Activated T-helper 17 cell treated with anti-CD3 and anti-CD28 coated beads, Interleukin-2, amount 50 U/mL, for 72 hours (primary cell): ENCODE data around the gene CIB4. TPM values are rescaled to one million over a fixed set of nuclear protein-coding genes. Genes with fewer than 3 reads are reported as not detected.

Source experiments
- ATAC-seq: fragments of 150-1000 bp; cut with Tn5 transposase; replicated peaks from 2 replicates; pipeline ENCODE4 v1.10.0; 2021; ENCODE audit warnings: mild to moderate bottlenecking, moderate library complexity
- H3K27ac Mint-ChIP-seq: one replicate; pipeline ENCODE4 v1.8.0; 2022; ENCODE audit warnings: mixed read lengths
- H3K27me3 Mint-ChIP-seq: one replicate; pipeline ENCODE4 v1.8.0; 2022; ENCODE audit warnings: mixed read lengths
- H3K36me3 Mint-ChIP-seq: one replicate; pipeline ENCODE4 v1.8.0; 2022; ENCODE audit warnings: low read depth, mild to moderate bottlenecking, mixed read lengths
- H3K4me1 Mint-ChIP-seq: one replicate; pipeline ENCODE4 v1.8.0; 2022; ENCODE audit warnings: mixed read lengths
- H3K4me3 Mint-ChIP-seq: one replicate; pipeline ENCODE4 v1.8.0; 2022; ENCODE audit warnings: mild to moderate bottlenecking, mixed read lengths
- H3K9me3 Mint-ChIP-seq: one replicate; pipeline ENCODE4 v1.8.0; 2022; ENCODE audit warnings: mixed read lengths
- total RNA-seq, 2 donors: library from RNA; stranded (reverse); gene quantifications; one replicate each; pipeline ENCODE4 v1.2.3, GENCODE V29; 2022

The CIB4 gene
- total RNA-seq, 2 donors from 2014 or later = not detected

DNA sequence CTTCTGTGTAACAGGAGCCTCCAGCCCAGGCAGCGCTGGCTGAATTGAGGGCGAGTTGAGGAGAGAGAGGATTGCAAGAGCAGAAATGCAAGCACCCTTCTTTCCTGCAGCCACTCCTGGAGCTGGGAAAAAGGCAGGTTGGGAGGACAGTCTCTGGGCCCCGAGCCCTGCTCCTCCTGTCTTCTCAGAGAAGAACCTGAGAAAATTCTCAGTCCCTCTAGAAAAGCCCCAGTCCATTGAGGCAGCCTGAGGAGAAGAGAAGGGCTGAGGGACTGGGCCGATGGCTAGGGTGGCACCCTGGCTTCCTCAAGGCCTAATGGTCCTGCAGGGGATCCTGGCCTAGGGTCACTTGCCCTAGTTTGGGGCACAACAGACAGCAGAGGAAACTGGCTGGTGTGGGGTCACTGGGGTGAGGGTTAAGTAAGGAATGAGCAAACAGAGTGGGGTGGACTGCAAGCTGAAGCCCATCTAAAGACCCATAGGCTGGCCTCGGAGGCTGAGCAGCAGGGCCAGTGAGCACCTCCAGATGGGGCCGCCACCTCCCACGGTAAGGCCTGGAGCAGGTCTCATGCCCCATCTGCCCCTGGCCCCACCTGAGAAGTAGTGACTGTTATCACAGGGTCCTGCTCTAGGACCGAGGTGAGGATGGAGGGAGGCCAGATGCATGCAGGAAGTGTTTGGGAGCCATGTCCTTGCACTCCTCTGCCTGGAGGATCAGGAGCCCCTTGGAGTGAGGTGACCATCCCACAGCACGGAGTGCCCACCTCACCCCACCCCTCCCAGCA lies 12.4 kb downstream of the CIB4 start:
- Mint-ChIP-seq H3K36me3 (no peaks in the 10 kb centered on the region), H3K9me3 (no peaks in the 10 kb centered on the region), H3K4me3 (no peak overlapping the region), H3K4me1 (no peaks in the 10 kb centered on the region), H3K27me3 (peaks cover 7% of the 10 kb centered on the region), H3K27ac (no peak overlapping the region)
- no peak for ATAC-seq

DNA sequence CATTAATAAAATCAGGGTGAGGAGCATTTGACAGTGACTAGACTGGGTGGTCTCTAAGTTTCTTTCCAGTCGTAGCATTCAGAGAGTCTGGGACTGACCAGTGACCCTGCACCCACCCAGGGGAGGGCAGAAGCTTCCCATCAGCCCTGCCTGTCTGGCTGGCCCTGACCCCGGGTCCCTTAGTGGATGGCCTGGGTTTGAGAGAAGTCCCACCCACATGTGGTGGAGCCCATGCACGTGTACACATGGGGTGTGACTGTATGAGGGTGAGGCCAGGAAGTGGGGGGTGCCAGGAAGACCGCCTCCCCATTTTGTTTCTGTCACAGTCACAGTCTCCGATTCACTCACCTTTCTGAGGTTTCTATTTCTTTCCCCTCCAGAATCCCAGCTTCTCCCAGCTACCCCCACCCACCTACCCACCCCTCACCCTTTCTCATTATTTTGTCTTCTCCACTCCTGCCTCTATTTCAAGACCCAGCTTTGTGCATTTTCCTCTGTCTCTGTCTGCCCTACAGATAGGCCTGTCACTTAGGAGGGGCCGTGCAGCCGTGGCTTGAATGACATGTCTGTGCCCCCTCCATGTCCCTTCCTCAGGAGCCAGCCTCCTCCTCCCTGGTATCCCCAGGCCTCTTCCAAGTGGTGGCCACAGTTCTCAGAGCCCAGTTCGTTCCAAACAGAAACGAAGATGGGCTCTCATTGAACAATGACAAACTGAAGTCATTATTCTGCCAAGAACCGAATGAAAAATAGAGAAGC lies 13.6 kb downstream of the CIB4 start:
- Mint-ChIP-seq H3K27ac (no peak overlapping the region), H3K27me3 (peaks cover 7% of the 10 kb centered on the region), H3K36me3 (no peaks in the 10 kb centered on the region), H3K4me1 (no peaks in the 10 kb centered on the region), H3K9me3 (no peaks in the 10 kb centered on the region), H3K4me3 (no peak overlapping the region)
- ATAC-seq = no peak

DNA sequence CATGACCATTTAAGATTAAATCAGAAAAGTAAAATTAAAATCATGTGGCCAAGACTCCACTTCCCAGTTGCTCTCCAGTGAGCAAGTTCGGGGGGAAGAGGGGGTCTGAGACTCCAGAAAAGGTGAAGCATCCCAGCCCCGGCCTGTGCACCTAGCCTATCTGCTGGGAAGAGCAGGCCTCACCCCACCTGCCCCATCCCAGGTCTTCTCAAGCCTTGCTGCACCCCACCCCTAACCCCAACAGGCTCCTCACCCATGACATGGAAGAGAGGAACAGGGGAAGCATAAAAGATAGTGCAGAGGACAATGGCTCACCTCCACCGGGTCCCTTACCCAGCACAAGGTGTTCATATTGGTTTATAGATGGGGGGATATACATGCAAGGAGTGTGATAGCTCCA lies 14.6 kb downstream of the CIB4 start:
- Mint-ChIP-seq H3K9me3 (no peaks in the 10 kb centered on the region), H3K27me3 (peaks cover 3% of the 10 kb centered on the region), H3K4me3 (no peak overlapping the region), H3K4me1 (no peaks in the 10 kb centered on the region), H3K36me3 (no peaks in the 10 kb centered on the region), H3K27ac (no peak overlapping the region)
- ATAC-seq = no peak

DNA sequence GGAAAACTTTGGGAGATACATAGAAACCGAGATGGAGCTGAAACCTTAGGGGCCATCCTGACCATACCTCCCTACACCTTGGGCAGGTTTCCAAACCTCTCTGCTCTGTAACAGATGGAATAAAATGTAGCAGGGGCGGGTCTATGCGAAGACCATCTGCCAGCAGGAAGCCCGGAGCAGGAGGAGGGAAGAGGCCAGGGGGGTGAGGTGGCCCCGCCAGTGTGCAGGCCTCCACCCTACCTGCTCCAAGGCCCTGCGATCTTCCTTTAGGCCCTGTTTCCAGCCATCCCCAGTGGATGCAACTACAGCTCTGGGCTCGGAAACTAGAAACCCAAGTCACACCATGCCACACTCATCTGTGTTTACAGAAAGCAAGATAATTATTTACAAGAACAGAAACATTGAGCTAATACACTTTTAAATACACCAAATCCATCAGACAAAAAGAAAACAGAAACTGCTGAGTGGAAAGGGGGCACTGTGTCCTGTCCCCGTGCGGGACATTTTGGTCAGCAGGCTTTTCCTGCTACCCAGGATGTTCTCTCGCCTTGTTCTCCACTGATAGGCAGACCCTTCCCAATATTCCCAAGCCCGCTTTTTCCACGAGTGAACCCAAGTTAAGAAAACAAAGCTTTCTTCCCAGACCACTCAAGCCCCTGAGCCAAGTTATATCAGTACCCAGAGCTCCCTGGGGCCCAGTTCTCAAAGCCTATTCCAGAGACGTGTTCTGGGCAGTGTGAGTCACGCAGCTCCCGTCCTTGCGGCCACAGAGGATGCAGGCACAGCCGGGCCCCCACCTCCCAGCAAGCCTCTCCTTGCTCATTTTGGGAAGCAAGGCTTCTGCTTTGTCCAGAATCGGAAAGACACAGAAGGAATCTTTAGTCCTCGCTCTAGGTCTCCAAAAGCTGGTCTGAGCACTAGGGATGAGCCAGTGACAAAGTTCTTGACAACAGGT lies 17.3 kb downstream of the CIB4 start:
- no peaks in the 10 kb centered on the region for H3K27me3 Mint-ChIP-seq
- ATAC-seq = no peak
- H3K36me3 Mint-ChIP-seq = no peaks in the 10 kb centered on the region
- no peak overlapping the region for H3K4me3 Mint-ChIP-seq
- no peak overlapping the region for H3K27ac Mint-ChIP-seq
- no peaks in the 10 kb centered on the region for H3K4me1 Mint-ChIP-seq
- no peaks in the 10 kb centered on the region for H3K9me3 Mint-ChIP-seq

DNA sequence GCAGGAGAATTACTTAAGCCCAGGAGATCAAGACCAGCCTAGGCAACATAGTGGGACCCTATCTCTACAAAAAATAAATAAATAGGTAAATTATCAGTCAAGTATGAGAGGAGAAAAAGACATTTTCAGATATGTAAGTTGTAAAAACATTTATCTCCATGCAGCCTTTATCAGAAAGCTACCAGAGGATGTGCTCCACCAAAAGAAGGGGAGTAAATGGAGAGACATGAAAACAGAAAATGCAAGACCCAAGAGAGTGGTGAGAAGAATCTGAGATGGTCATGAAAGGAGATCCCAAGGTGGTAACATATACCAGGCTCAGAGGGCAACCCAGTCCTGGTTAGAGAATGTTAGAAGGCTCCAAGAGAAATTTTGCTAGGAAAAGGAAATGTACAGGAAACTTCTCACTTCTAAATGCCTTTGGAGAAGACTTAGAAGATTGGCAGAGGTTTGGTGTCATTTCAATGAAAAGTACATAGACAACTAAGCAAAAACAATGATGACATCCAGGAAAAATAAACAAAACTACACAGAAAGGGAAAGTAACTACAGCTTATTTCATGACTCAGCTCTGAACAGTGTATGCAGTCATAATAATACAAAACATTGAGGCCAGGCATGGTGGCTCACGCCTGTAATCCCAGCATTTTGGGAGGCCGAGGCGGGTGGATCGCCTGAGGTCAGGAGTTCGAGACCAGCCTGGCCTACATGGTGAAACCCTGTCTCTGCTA lies 19.5 kb downstream of the CIB4 start:
- Mint-ChIP-seq H3K27me3 (peaks cover 11% of the 10 kb centered on the region), H3K4me1 (peaks cover 6% of the 10 kb centered on the region), H3K4me3 (no peak overlapping the region), H3K27ac (no peak overlapping the region), H3K9me3 (no peaks in the 10 kb centered on the region), H3K36me3 (no peaks in the 10 kb centered on the region)
- ATAC-seq = no peak

DNA sequence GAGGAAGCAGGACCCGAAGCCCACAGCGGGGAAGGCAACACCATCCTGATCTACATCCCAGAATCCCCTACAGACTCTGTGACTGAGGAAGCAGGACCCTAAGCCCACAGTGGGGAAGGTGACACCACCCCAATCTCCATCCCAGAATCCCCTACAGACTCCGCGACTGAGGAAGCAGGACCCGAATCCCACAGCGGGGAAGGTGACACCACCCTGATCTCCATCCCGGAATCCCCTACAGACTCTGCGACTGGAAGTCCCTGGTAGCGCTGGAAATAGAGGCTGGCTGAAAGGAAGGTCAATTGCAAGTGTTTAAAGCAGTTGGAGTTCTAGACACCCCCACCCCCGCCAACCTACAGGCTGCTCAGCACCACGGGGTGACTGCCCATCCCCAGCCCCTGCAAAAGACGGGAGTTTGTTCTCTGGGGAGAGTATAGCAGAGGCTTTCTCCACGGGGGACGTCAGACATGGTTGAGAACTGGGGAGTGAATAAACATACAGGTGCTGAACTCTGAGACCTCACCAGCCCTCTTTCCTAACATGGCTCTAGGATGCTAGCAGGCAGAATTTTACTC lies 21.0 kb downstream of the CIB4 start:
- Mint-ChIP-seq H3K4me1 (peaks cover 8% of the 10 kb centered on the region), H3K27ac (no peak overlapping the region), H3K36me3 (no peaks in the 10 kb centered on the region), H3K9me3 (no peaks in the 10 kb centered on the region), H3K4me3 (no peak overlapping the region), H3K27me3 (peaks cover 13% of the 10 kb centered on the region)
- ATAC-seq = no peak

DNA sequence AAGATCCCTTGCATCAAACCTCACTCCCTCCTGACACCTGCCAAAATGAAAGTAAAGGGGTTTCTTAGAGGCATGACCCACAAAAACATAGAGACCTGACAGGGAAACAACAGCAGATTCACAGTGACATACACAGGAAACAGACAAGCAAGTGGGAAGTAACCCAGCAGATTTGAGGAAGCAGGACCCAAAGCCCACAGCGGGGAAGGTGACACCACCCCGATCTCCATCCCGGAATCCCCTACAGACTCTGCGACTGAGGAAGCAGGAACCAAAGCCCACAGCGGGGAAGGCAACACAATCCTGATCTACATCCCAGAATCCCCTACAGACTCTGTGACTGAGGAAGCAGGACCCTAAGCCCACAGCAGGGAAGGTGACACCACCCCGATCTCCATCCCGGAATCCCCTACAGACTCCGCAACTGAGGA lies 21.6 kb downstream of the CIB4 start:
- Mint-ChIP-seq H3K9me3 (no peaks in the 10 kb centered on the region), H3K4me3 (no peak overlapping the region), H3K36me3 (no peaks in the 10 kb centered on the region), H3K27me3 (peaks cover 16% of the 10 kb centered on the region), H3K27ac (no peak overlapping the region), H3K4me1 (peaks cover 8% of the 10 kb centered on the region)
- ATAC-seq = no peak

DNA sequence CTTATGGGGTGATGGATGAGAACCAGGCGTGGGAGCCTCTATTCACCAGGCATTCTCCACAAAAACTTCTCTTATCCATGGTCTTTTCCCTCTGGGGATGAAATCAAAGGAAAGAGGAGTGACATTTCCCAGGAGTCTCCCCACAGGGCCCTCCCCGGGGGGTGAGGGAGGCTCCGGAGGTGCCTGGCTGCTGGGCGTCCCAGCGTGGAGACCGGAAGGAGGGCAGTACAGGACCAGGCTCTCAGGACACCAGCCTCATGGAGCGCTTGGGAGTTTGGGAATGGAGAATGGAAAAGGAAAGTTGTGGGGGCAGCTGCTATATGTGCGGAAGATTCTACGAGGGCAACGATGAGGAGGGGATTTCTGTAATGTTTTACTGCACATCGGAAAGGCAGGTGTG lies 22.1 kb downstream of the CIB4 start:
- H3K36me3 Mint-ChIP-seq = no peaks in the 10 kb centered on the region
- no peaks in the 10 kb centered on the region for H3K9me3 Mint-ChIP-seq
- H3K27ac Mint-ChIP-seq = no peak overlapping the region
- no peak for ATAC-seq
- no peak overlapping the region for H3K4me3 Mint-ChIP-seq
- peaks cover 16% of the 10 kb centered on the region for H3K27me3 Mint-ChIP-seq
- H3K4me1 Mint-ChIP-seq = peaks cover 8% of the 10 kb centered on the region

DNA sequence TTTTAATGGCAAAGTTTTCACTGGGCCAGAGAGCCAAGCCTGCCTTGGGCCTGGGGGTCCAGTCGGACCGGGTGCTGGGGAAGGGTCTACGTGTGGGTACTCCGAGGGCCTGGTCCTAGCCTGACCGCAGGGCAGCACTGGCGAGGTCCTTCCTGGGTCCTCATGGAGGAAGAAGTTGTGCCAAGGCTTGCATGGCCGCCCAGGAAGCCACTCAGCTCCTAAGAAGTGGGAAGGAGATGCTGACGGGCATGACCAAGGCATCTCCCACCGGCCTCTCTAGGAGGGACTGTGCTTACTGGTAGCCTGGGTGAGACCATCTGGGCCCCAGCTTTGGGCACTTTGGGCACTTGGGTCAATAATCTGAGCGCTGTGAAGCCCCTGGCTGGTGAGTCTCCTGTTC lies 22.6 kb downstream of the CIB4 start:
- no peaks in the 10 kb centered on the region for H3K9me3 Mint-ChIP-seq

DNA sequence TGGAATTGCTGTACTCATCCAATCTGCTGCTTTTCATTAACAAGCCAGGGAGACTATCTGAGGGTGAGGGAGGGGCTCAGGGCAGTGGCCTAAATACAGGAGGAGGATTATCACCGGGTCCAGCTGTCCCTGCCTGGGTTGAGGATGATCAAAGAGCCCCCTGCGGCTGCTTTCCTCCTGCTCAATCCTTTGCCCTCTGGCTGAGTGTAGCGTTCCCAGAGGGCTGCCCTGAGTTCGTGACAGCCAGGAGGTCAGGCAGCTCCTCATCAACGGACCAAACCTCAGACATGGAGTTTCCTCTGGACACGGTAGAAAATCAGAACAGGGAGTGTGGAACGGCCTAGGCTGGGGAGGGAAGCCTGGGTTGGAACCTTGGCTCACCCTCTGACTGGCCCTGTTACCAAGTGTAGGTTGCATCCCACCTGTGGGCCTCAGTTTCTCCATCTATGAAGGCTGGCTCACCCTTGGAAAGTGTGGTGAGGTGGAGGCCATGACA lies 23.5 kb downstream of the CIB4 start:
- Mint-ChIP-seq H3K4me1 (peaks cover 8% of the 10 kb centered on the region), H3K27me3 (peaks cover 16% of the 10 kb centered on the region), H3K36me3 (no peaks in the 10 kb centered on the region), H3K9me3 (no peaks in the 10 kb centered on the region), H3K4me3 (no peak overlapping the region), H3K27ac (no peak overlapping the region)
- no peak for ATAC-seq

More for the DNA sequence above, 22.6 kb downstream of the CIB4 start:
- peaks cover 16% of the 10 kb centered on the region for H3K27me3 Mint-ChIP-seq
- peaks cover 8% of the 10 kb centered on the region for H3K4me1 Mint-ChIP-seq
- H3K36me3 Mint-ChIP-seq = no peaks in the 10 kb centered on the region
- ATAC-seq = no peak
- H3K27ac Mint-ChIP-seq = no peak overlapping the region
- H3K4me3 Mint-ChIP-seq = no peak overlapping the region

DNA sequence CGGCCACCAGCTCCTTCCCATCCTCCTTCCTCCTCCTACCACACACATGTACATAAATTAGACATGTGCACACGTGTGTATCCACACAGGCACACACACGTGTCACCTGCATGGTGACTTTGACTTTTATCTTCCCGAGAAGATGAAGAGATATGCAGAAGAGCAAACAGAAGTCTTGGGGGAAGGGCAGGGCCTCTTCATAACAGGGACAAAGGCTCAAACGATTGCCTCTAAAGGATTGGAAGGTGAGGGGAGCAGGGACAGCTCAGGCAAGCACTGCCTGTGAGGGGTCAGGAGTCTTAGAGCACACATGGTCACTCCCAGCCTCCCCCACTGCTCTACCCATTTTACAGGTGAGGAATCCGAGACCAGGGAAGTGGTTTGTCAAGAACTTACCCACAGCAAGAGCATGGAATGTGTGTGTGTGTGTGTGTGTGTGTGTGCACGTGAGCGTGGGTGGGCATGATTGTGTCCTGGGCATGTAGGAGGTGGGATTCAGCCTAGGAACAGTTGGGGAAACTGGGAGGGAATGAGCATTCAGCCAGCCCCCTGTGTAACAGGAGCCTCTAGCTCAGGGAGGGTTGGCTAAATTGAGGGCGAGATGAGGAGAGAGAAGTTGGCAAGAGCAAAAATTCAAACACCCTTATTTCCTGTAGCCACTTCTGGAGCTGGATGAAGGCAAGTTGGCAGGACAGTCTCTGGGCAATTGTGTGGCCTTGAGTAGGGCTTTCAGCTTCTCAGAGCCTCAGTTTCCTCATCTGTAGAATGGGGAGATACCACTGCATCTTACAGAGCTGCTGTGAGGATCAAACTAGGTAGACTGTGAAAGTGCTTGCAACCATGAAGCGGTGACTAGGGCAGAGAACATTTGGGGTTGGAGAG lies 24.2 kb downstream of the CIB4 start:
- H3K4me1 Mint-ChIP-seq = peaks cover 8% of the 10 kb centered on the region
- no peak overlapping the region for H3K27ac Mint-ChIP-seq
- H3K27me3 Mint-ChIP-seq = peaks cover 16% of the 10 kb centered on the region

DNA sequence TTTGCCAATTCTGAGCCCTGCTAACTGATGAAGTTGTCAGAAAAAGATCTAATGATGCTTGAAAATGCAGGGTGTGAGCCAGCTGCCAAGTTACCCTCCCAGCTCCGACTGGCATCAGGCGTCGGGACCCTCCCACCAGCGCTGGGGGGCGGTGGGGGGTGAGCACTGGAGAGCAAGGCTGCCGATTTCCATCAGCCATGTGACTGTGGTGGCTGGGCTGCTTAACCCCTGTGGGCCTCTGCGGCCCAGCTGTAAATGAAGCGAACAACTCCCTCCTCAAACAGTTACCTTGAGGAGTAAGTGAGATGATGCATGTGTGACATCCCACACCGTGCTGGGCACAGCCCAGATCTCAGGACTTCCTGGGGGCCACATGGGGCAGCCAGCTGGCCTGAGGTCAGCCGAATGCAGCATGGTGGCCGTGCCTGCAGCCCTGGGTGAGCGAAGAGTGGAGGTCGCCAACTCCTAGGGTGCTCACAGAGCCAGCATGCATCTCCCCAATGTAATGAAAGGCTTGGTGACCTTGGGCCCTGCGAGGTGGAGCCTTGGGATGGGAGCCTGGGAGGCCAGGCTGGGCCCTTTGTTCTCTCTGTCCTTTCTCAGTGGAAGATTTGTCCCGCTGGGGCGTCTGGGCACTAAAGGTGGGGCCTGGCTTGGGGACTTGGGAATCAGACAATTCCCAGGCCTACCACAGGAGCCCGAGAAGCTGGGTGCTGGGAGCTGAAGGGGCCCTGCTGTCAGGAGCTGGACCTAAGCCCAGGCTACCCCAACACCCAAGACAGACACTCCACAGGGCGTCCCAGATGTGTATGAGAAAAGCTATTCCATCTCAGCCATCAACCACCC lies 25.1 kb downstream of the CIB4 start:
- Mint-ChIP-seq H3K9me3 (no peaks in the 10 kb centered on the region), H3K27me3 (peaks cover 16% of the 10 kb centered on the region), H3K36me3 (no peaks in the 10 kb centered on the region), H3K27ac (no peak overlapping the region), H3K4me1 (peaks cover 8% of the 10 kb centered on the region), H3K4me3 (no peak overlapping the region)
- no peak for ATAC-seq

More for the DNA sequence above, 24.2 kb downstream of the CIB4 start:
- Mint-ChIP-seq H3K36me3 (no peaks in the 10 kb centered on the region), H3K4me3 (no peak overlapping the region), H3K9me3 (no peaks in the 10 kb centered on the region)
- no peak for ATAC-seq
